GM21825 (cell line): ENCODE results near the gene SURF2.

ENCODE experiments used
- ATAC-seq: cut with Tn5 transposase; IDR thresholded peaks from one replicate; pipeline ENCODE4 v1.9.1; 2021; ENCODE audit warnings: mild to moderate bottlenecking, moderate library complexity; ENCODE audit not compliant: unreplicated experiment

The SURF2 gene

GRCh38 chr9:133353548-133353947 is 2.8 kb upstream of the SURF2 start:
- no peak for ATAC-seq

GRCh38 chr9:133354766-133355165 is 1.6 kb upstream of the SURF2 start:
- no peak for ATAC-seq

GRCh38 chr9:133355881-133356357 is 431 bp upstream of the SURF2 start:
- peak; percentile 25 for ATAC-seq

GRCh38 chr9:133357656-133358055 is 1.3 kb downstream of the SURF2 start:
- ATAC-seq = no peak

GRCh38 chr9:133359399-133360175 is 3.2 kb downstream of the SURF2 start:
- ATAC-seq = no peak

GRCh38 chr9:133360400-133361393 is 4.3 kb downstream of the SURF2 start:
- no peak for ATAC-seq

GRCh38 chr9:133361507-133362092 is 5.2 kb downstream of the SURF2 start:
- ATAC-seq = no peak

- ATAC-seq = no peak
Measured at GRCh38 chr9:133362359-133363044, 6.2 kb downstream of the SURF2 start.

GRCh38 chr9:133366435-133366834 is 10.1 kb downstream of the SURF2 start:
- ATAC-seq = no peak

GRCh38 chr9:133367221-133367620 is 10.9 kb downstream of the SURF2 start:
- no peak for ATAC-seq

- ATAC-seq = no peak
Measured at GRCh38 chr9:133367778-133368177, 11.4 kb downstream of the SURF2 start.

GRCh38 chr9:133368249-133368881 is 12.0 kb downstream of the SURF2 start:
- no peak for ATAC-seq

- ATAC-seq = no peak
Measured at GRCh38 chr9:133369422-133369821, 13.1 kb downstream of the SURF2 start.

- ATAC-seq = no peak
Measured at GRCh38 chr9:133369933-133370332, 13.6 kb downstream of the SURF2 start.

- ATAC-seq = no peak
Measured at GRCh38 chr9:133370685-133371084, 14.3 kb downstream of the SURF2 start.

GRCh38 chr9:133371261-133371711 is 14.9 kb downstream of the SURF2 start:
- ATAC-seq = no peak

GRCh38 chr9:133372144-133372543 is 15.8 kb downstream of the SURF2 start:
- no peak for ATAC-seq

GRCh38 chr9:133374612-133375115 is 18.3 kb downstream of the SURF2 start:
- no peak for ATAC-seq

GRCh38 chr9:133375116-133375723 is 18.9 kb downstream of the SURF2 start:
- ATAC-seq = peak; percentile 6
